Smooth muscle cell of the brain vasculature (primary cell): ENCODE data around the gene SCNN1B.
"Not testable (repeated sequence)": the region's sequence is repeated elsewhere in the genome, so short reads cannot be mapped to it uniquely, and the experiment has no call there.

Source experiments
- DNase-seq: peaks from one replicate; pipeline ENCODE4 v3.0.0-alpha.2; 2012; ENCODE audit warnings: low read depth, low spot score

The SCNN1B gene

DNA sequence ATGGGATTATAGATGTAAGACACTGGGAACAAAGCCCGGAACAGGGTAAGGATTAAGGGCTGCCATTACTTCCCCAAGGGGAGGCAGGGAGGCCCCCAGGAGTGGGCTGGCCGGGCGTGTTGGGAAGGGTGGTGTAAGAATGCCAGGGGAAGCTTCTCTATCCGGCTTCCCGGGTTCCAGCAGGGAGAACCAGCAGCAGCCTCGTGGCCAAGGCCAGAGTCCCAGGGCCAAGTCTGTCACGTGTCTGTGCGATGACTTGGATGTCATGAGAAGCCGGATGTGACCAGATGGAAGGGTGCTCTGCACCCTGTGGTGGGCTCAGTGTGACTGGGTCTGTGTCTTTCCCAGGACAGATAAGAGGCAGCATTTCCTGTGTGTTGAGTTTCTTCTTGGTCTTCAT, 52.1 kb downstream of the SCNN1B start:
- DNase-seq, result no peak

GRCh38 chr16:23355106-23355670, 53.1 kb downstream of the SCNN1B start:
- no peak for DNase-seq

- no peak for DNase-seq
Observed at GRCh38 chr16:23356941-23357340, 54.8 kb downstream of the SCNN1B start.

DNA sequence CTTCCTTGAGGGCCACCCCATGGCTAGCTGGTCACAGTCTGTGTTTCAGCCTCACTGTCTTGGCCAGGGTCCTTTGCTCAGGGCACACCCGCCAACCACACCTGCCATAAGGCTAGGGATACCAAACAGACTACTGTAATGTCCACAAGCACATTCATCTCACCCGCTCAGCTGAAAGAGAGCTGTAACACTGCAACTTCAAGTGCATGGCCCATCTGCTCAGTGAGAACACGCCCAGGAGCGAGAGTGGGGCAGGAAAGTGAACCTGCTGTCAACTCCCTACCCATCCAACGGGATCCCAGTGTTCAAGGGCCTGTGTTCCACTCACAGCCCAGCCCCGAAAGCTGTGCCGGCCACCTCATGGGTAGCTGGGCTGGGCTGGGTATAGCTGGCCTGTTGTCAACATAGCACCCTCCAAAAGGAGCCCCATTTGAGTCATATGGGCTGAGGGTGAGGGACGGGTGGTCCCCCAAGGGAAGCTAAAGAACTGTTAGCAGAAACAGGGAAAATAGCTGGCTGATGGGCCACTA, 55.7 kb downstream of the SCNN1B start:
- DNase-seq, result no peak

DNA sequence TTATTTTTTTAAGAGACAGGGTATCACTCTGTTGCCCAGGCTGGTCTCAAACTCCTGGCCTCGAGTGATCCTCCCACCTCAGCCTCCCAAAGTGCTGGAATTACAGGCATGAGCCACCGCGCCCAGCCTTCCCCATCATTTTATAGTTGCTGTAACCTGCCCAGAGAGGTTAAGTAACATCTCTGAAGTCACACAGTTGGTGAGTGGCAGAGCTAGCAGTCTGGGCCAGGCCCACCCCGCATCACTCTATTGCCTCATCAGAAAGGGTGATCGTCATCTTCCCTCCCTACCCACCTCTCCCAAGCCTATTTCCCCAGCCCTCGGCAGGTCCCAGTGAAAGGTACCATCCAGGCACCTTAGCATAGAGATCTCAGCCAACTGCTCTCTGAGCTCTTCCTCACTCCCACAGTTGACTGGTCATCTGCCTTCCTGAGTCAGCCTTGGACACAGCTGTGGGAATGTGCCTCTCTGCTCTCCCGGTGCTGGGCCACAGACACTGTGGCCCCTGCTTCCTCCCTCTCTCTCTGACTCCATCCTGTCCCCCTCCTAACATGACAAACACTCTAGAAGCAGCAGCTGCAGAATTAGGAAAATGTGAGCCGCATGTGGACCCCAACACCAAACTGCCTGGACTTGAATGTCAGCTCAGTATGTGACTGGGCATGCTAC, 57.1 kb downstream of the SCNN1B start:
- no peak for DNase-seq

DNA sequence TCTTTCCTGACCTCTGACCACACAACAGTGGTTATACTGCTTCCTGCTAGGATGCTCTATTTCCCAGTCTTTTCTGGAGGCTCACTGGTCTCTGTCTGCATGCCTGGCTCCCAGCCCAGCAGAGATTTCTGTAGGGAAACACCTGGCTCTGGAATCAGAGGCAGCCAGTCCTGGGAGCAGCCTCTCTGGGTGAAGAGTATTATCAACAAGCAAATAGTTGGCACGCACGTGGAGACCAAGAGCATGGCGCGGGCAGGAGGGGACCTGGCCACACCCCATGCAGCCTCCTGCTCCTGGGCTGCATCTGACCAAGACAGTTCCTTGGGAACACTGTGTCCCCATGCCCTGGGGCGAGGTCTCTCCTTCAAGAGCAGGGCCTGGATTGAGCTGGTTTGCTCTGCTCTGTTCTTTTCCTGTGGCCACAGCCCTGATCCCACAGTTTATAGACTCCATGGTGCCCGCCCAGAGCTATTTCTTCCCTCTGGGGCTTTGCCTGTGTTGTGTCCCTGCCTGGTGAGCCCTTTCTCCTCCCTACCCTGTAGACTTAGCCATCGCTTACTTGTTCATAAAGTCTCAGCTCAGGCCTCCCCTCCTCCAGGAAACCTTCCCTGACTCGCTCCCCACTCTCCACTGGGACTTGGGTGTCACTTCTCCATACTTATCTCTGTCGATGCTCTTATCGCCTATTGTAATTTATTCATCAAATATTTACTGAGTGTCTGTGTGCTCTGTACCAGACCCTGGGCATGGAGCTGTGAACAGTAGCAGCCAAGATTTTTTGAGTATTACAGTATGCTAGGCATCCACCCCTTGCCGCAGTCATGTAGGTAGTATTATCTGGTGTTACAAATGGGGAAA, 60.6 kb downstream of the SCNN1B start:
- DNase-seq, result no peak

DNA sequence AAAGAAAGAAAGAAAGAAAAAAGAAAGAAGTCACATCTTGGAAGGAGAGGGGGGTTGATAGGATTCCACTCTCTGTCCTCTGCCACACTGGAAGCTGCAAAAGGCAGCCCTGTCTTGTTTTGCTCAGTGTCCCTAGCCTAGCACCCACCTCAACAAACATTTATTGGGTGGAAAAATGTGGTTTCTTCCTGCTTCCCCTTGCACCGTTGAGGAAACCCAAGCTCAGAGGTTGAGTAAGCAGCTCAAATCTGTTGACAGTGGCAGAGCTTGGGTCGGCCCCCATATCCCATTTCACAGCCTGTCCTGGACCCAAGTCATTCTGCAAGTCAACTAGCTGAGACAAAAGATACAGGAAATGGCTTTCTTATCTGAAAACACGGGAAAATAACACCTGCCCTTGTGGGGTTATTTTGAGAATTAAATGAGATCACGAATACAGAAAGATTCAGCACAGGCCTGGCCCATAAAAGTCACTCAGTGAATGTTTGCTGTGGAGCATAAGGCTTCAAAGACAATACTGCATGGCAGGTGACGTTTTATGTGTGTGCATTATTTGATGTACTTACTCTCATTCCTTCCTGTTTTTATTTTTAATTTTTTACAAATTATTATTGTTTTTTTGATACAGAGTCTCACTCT, 63.6 kb downstream of the SCNN1B start:
- DNase-seq, result no peak

GRCh38 chr16:23366341-23366740, 64.2 kb downstream of the SCNN1B start:
- not testable (repeated sequence) for DNase-seq

DNA sequence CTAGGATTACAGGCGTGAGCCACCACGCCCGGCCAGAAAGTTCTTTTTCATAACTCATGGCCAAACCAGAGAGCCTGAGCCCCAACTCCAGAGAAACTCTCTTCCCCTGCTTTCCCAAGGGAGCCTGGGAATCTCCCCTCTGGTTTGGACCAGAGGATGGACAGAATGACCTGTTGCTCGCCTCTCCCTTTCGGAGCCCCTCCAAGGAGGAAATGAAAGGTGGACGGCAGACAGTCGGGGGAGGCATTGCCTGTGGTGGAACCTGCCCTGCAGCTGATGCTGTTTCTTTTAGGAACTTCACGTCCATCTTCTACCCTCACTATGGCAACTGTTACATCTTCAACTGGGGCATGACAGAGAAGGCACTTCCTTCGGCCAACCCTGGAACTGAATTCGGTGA, 65.5 kb downstream of the SCNN1B start:
- no peak for DNase-seq

DNA sequence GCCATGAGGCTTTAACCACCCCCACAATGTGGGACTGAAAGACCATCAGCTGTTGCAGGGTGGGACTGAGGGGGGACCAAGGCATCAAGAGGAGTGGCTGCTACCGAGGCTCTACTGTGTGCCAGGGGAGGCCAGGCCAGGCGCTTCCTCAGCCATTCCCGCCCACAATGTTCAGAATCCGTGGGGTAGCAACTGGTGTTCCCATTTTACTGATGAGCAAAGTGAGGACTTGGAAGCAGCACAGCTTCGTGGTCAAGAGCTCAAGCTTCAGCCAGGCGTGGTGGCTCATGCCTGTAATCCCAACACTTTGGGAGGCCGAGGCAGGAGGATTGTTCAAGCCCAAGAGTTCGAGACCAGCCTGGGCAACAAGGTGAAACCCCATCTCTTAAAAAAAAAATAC, 65.9 kb downstream of the SCNN1B start:
- no peak for DNase-seq

DNA sequence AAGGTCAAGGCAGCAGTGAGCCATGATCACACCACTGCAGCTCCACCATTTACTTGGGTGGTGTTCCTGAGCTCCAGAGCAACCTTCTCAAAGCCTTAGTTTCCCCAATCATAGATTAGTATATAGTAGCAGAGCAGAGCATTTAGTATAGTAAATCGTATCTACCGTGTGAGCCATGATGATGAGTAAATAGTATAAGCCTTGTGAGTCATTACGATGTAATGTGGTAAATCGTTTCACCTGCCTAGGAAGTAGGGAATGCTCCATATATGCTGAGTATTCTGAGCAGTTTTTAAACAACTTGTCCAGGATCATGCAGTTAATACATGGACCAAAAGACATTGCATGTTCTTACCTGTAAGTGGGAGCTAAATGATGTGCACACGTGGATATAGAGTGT, 66.4 kb downstream of the SCNN1B start:
- DNase-seq, result no peak

DNA sequence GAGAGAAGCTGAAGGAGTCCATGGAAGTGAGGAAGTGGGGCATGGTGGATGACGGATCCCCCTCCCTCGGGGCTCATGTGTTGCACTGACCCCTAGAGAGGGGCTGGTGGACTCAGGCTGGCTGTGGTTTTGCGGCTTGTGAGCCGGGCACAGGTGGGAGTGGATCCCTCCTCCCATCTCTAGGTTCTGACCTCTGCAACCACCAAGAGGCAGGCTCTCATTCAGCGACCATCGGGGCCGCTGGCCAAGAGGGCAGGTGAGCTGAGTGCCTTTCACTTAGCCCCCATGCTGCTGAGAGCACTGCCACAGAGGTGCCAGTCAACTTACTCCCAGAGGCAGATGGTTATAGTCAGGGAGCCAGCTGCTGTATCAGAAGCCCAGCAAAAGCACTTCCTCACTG, 67.3 kb downstream of the SCNN1B start:
- no peak for DNase-seq

GRCh38 chr16:23371368-23371767, 69.3 kb downstream of the SCNN1B start:
- no peak for DNase-seq

DNA sequence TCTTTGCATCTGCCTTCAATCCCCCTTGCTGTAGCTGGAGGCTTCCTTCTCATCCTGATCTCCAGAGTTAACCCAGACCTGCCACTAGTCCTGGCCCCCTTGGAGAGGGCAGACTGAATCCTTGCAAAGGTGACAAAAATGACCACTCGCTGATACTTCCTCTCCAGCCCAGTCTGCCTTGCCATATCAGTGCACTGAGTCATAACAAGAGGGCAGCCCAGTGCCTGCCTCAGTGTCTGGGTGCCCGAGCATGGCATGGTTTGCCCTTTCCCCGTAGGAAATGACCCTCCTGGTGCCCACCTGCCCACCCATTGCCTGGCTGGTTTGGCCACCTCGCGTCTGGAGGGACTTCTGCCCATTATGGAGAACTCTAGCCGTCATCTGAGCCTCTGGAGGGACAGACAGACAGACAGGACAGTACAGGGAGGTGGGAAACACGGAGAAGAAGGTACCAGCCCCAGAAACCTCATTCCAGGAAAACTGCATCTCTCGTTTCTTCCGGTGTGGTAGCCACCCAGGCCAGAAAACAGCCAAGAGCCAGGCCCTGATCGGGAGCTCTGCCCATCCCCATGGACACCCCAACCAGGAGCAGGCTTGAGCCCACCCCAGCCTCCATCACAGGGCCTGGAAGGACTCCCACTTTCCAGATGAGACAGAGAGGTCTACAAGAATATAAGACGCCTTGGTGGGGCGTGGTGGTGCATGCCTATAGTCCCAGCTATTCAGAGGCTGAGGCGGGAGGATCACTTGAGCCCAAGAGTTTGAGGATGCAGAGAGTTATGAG, 71.5 kb downstream of the SCNN1B start:
- no peak for DNase-seq

GRCh38 chr16:23374721-23375510, 72.8 kb downstream of the SCNN1B start:
- DNase-seq, result no peak

GRCh38 chr16:23375643-23376042, 73.5 kb downstream of the SCNN1B start:
- DNase-seq, result no peak

DNA sequence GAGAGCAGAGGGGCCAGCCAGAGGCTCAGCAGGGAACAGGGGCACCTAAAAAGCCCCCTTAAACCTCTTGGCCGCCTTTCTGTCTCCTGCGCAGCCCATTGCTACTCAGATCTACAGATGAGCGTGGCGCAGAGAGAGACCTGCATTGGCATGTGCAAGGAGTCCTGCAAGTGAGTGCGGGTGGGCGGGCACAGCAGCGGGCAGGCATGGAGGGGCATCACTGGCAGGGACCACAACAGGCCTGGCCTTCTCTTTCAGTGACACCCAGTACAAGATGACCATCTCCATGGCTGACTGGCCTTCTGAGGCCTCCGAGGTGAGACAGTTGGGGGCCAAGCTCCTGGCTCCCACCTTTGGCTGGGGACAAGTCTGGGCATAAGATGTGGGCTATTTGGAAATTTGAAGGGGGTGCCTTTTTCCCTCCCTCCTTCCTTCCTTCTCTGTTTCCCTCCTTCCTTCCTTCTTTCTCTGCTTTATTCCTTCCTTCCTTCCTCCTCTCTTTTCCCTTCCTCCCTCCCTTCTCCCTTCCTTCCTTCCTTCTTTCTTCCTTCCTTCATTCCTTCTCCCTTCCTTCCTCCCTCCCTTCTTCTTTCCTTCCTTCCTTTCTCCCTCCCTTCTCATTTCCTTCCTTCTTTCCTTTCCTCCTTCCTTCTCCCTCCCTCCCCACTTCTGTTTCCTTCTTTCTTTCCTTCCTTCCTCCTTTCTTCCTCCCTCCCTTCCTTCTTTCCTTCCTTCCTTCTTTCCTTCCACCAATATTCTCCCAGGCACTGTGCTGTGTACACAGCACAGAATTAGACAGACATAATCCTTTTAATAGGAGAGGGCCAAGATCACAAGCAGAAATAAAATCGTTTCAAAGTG, 75.2 kb downstream of the SCNN1B start:
- no peak for DNase-seq

- DNase-seq, result no peak
Observed at GRCh38 chr16:23378256-23378655, 76.2 kb downstream of the SCNN1B start.

DNA sequence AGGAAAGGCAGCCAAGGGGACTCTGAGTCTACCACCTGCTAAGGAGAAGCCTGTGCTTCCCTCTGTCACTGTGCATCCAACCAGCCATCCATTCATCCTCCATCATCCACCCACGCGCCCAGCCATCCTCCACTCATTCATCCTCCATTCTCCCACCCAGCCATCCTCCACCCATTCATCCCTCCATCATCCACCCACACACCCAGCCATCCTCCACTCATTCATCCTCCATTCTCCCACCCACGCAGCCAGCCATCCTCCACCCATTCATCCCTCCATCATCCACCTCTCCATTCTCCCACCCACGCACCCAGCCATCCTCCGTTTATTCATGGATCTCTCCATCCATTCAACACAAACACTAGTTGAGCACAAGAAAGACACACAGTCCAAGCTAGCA, 76.8 kb downstream of the SCNN1B start:
- DNase-seq, result no peak

DNA sequence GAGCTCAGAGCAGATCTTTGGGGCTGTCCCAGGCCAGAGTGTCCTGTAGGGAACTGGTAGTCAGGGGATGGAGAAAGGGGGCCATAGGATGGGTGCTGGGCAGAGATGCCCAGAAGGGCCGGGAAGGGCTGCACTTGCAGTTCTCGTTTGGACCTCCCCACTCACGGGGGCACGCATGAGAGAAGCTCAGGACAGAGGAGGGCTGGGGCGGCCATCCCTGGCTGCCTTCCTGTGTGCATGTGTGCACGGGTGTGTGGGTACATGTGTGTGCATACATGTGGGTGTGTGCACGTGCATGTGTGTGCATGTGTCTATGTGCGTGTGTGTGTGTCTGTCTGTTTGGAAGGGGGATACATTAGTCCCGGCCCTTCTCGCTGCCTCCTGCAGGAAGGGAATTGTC, 77.6 kb downstream of the SCNN1B start:
- DNase-seq, result no peak
